ENCODE measurements around the gene RAB11FIP5. TPM values are rescaled to one million over a fixed set of nuclear protein-coding genes. Genes with fewer than 3 reads are reported as not detected.
"Not testable (repeated sequence)": the region's sequence is repeated elsewhere in the genome, so short reads cannot be mapped to it uniquely, and the experiment has no call there.

RAB11FIP5 gene
- total RNA-seq, 1 experiment from 2014 or later: 12.9 TPM

DNA sequence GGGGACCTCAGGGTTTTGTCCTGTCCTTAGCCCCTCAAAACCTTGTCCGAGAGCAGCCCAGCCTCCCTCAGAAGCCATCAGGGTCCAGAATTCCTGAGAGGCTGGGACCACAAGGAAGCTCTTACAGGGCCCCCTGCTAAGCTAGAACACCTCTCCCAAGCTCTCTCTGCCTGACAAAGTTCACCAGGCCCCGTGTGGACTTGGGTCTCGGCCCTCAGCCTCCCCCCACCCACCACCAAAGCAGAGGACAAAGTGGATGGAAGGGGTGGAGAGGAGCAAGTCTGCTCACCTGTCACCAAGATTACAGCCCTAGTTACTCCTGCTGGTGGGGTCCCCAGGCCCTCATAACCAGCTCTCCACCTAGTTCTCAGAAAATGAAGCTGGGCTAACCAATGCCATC, 16.8 kb downstream of the RAB11FIP5 start:
- Histone ChIP-seq H3K4me3 (ENCODE audit: low read depth, low read length, poor library complexity, severe bottlenecking) (no peak overlapping the region), H3K4me1 (ENCODE audit: insufficient read depth, low read length, poor library complexity, severe bottlenecking) (no peaks in the 10 kb centered on the region), H3K27me3 (replicated peaks; ENCODE audit: insufficient read depth, low read depth, low read length, poor library complexity) (no peaks in the 10 kb centered on the region), H3K9me3 (ENCODE audit: low read depth, low read length, poor library complexity, severe bottlenecking) (no peaks in the 10 kb centered on the region), H3K36me3 (ENCODE audit: insufficient read depth, low read length, poor library complexity, severe bottlenecking) (no peaks in the 10 kb centered on the region), H3K27ac (ENCODE audit: low read depth, low read length, poor library complexity, severe bottlenecking) (no peak overlapping the region)
- POLR2A ChIA-PET (ENCODE audit: low non-redundant PET): no interaction called here
- no peak for DNase-seq (ENCODE audit: low spot score)
- intact Hi-C loops (cut with micrococcal nuclease; ENCODE audit: unreplicated experiment): no loop called here
- TF ChIP-seq CTCF (conservative IDR thresholded peaks at IDR 0.05; ENCODE audit: low read depth, low read length) (no peak), EZH2 (IDR thresholded peaks at IDR 0.05; ENCODE audit: borderline replicate concordance, low read depth, low read length, poor library complexity, severe bottlenecking) (no peak)
- CTCF ChIA-PET: no interaction called here
- BruUV-seq (replicated peaks): no TSS peak

DNA sequence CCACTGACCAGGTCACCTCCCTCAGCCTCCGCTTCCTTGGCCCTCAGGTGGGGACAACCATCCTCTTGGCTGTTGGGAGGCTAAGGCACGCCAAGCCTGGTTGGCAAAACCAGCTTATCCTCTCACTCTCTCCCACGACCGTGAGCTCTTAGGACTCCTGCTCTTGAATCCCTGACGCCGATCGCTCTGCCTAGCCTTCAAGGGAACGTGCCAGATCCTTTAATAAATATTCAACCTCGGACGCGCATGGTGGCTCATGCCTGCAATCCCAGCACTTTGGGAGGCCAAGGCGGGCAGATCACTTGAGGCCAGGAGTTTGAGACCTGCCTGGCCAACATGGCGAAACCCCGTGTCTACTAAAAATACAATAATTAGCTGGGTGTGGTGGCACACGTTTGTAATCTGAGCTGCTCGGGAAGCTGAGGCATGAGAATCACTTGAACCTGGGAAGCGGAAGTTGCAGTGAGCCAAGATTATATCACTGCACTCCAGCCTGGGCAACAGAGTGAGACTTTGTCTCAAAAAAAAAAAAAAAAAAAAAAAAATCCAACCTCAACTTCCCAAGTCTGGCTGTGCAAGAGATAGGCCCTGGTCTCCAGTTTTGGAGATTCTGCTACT, 19.0 kb downstream of the RAB11FIP5 start:
- CTCF ChIA-PET; POLR2A ChIA-PET (ENCODE audit: low non-redundant PET): not testable (repeated sequence)

GRCh38 chr2:73092146-73092783, 20.5 kb downstream of the RAB11FIP5 start:
- Histone ChIP-seq H3K4me3 (ENCODE audit: low read depth, low read length, poor library complexity, severe bottlenecking) (no peak overlapping the region), H3K9me3 (ENCODE audit: low read depth, low read length, poor library complexity, severe bottlenecking) (no peaks in the 10 kb centered on the region), H3K27me3 (replicated peaks; ENCODE audit: insufficient read depth, low read depth, low read length, poor library complexity) (no peaks in the 10 kb centered on the region), H3K36me3 (ENCODE audit: insufficient read depth, low read length, poor library complexity, severe bottlenecking) (no peaks in the 10 kb centered on the region), H3K4me1 (ENCODE audit: insufficient read depth, low read length, poor library complexity, severe bottlenecking) (no peaks in the 10 kb centered on the region), H3K27ac (ENCODE audit: low read depth, low read length, poor library complexity, severe bottlenecking) (no peak overlapping the region)
- ChIA-PET CTCF (no interaction called here), POLR2A (ENCODE audit: low non-redundant PET) (no interaction called here)
- intact Hi-C loops (cut with micrococcal nuclease; ENCODE audit: unreplicated experiment): no loop called here
- DNase-seq (ENCODE audit: low spot score): no peak
- BruUV-seq (replicated peaks): no TSS peak
- TF ChIP-seq EZH2 (IDR thresholded peaks at IDR 0.05; ENCODE audit: borderline replicate concordance, low read depth, low read length, poor library complexity, severe bottlenecking): no peak
- TF ChIP-seq CTCF (conservative IDR thresholded peaks at IDR 0.05; ENCODE audit: low read depth, low read length): no peak

More for the DNA sequence above, 19.0 kb downstream of the RAB11FIP5 start:
- H3K36me3 ChIP-seq (ENCODE audit: insufficient read depth, low read length, poor library complexity, severe bottlenecking); H3K4me1 ChIP-seq (ENCODE audit: insufficient read depth, low read length, poor library complexity, severe bottlenecking); intact Hi-C loops (cut with micrococcal nuclease; ENCODE audit: unreplicated experiment); H3K27ac ChIP-seq (ENCODE audit: low read depth, low read length, poor library complexity, severe bottlenecking); DNase-seq (ENCODE audit: low spot score); H3K27me3 ChIP-seq (replicated peaks; ENCODE audit: insufficient read depth, low read depth, low read length, poor library complexity); H3K9me3 ChIP-seq (ENCODE audit: low read depth, low read length, poor library complexity, severe bottlenecking); BruUV-seq (replicated peaks); H3K4me3 ChIP-seq (ENCODE audit: low read depth, low read length, poor library complexity, severe bottlenecking): not testable (repeated sequence)

DNA sequence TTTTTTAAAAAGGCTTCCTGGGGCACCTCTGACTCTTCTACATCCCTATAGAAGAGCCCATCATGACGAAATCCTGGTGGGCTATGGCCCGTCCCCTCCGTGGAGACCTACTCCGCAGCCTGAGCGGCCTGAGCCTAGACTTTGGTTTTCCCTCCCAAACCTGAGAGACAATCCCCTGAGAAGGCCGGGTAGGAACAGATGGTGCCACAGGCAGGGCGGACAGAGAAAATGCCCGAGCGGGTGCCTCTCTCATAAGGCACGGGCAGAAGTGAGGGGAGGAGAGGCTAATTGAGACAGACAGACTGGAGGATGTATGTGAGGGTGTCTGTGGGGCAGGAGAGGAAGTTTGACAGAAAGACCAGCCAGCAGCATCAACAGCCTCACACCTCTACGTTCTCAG, 21.1 kb downstream of the RAB11FIP5 start:
- CTCF ChIA-PET: no interaction called here

More for the DNA sequence above, 21.1 kb downstream of the RAB11FIP5 start:
- Histone ChIP-seq H3K4me1 (ENCODE audit: insufficient read depth, low read length, poor library complexity, severe bottlenecking) (no peaks in the 10 kb centered on the region), H3K36me3 (ENCODE audit: insufficient read depth, low read length, poor library complexity, severe bottlenecking) (no peaks in the 10 kb centered on the region), H3K27me3 (replicated peaks; ENCODE audit: insufficient read depth, low read depth, low read length, poor library complexity) (no peaks in the 10 kb centered on the region), H3K9me3 (ENCODE audit: low read depth, low read length, poor library complexity, severe bottlenecking) (no peaks in the 10 kb centered on the region), H3K27ac (ENCODE audit: low read depth, low read length, poor library complexity, severe bottlenecking) (no peak overlapping the region), H3K4me3 (ENCODE audit: low read depth, low read length, poor library complexity, severe bottlenecking) (no peak overlapping the region)
- DNase-seq (ENCODE audit: low spot score): no peak
- BruUV-seq (replicated peaks): no TSS peak
- POLR2A ChIA-PET (ENCODE audit: low non-redundant PET): no interaction called here
- no peak for TF ChIP-seq EZH2 (IDR thresholded peaks at IDR 0.05; ENCODE audit: borderline replicate concordance, low read depth, low read length, poor library complexity, severe bottlenecking)
- no peak for TF ChIP-seq CTCF (conservative IDR thresholded peaks at IDR 0.05; ENCODE audit: low read depth, low read length)
- intact Hi-C loops (cut with micrococcal nuclease; ENCODE audit: unreplicated experiment): no loop called here
